K562 (cell line): ENCODE measurements around the gene NMB. TPM values are rescaled to one million over a fixed set of nuclear protein-coding genes. Genes with fewer than 3 reads are reported as not detected.

Experiments
- ATAC-seq: fragments of 200-7000 bp; cut with Tn5 transposase; 3 replicates; pipeline ENCODE4 v1.9.1; 2020; ENCODE audit warnings: moderate library complexity
- BruUV-seq: library from RNA; stranded (reverse); fragments of 400-500 nt; replicated peaks from 2 replicates; lab custom pipeline; 2021; lab: Mats Ljungman, UMichigan
- CTCF ChIA-PET: fragments of 300-600 bp; formaldehyde crosslinking; extraction: SDS; loops from one replicate; lab custom pipeline; 2021; ENCODE audit warnings: low intra/inter-chr PET ratio; lab: Yijun Ruan, JAX
- POLR2A ChIA-PET: fragments of 300-600, 350-650 bp; sonication (Branson Sonifier 250); formaldehyde crosslinking; extraction: SDS; loops from one replicate; lab custom pipeline; 2021; ENCODE audit warnings: antibody characterized with exemption, inconsistent platforms; lab: Yijun Ruan, JAX
- DNase-seq, 4 experiments: peaks; one replicate each; pipeline versions ENCODE4 v3.0.0 to v3.0.0-alpha.2; 2011 to 2018; ENCODE audit warnings: low spot score in 3 of 4, mixed read lengths in 3 of 4; ENCODE audit errors: extremely low read depth in 1 of 4
- FAIRE-seq: peaks from 2 replicates; lab custom pipeline; 2011; peaks lifted over from hg19 to GRCh38; lab: Jason Lieb, UNC
- H2AFZ ChIP-seq: 2 replicates; pipeline ENCODE4 v1.6.0; 2011; ENCODE audit warnings: low read depth, low read length, control low read depth, inconsistent platforms
- H3K27ac ChIP-seq: fragments of 200-600 bp; 3 replicates; pipeline ENCODE4 v1.8.0; 2011; ENCODE audit warnings: low read depth, mild to moderate bottlenecking, control low read depth, inconsistent platforms, low read length, moderate library complexity, mixed read lengths; ENCODE audit errors: extremely low read depth
- H3K27me3 ChIP-seq, 2 experiments: fragments of 300-600 bp in 1 of 2; 2 replicates in 1 of 2; 3 replicates in 1 of 2; pipeline versions ENCODE4 v1.6.0 to v1.8.0; 2011; ENCODE audit warnings: inconsistent platforms in 2 of 2, low read length in 2 of 2, mild to moderate bottlenecking in 1 of 2, mixed read lengths in 1 of 2, moderate library complexity in 1 of 2; ENCODE audit not compliant: control insufficient read depth in 2 of 2, insufficient read depth in 2 of 2
- H3K36me3 ChIP-seq: fragments of 300-600 bp; 3 replicates; pipeline ENCODE4 v1.8.0; 2011; ENCODE audit warnings: mild to moderate bottlenecking, low read length, inconsistent platforms; ENCODE audit not compliant: control insufficient read depth, insufficient read depth
- H3K4me1 ChIP-seq, 2 experiments: fragments of 200-600 bp in 1 of 2; replicated peaks in 1 of 2; 2 replicates in 1 of 2; 3 replicates in 1 of 2; pipeline versions ENCODE4 v1.5.1 to v1.8.0; 2011; ENCODE audit warnings: inconsistent platforms in 2 of 2, low read length in 2 of 2, mild to moderate bottlenecking in 1 of 2, mixed read lengths in 1 of 2, moderate library complexity in 1 of 2; ENCODE audit not compliant: control insufficient read depth in 2 of 2, insufficient read depth in 2 of 2
- H3K4me2 ChIP-seq: 2 replicates; pipeline ENCODE4 v1.6.1; 2011; ENCODE audit warnings: low read length, control low read depth, inconsistent platforms, mixed read lengths; ENCODE audit not compliant: insufficient read depth
- H3K4me3 ChIP-seq: fragments of 200-600 bp; sonication (generic), shearing (Covaris generic); 2 replicates; pipeline ENCODE4 v1.5.1; 2016; ENCODE audit warnings: control low read depth, inconsistent platforms
- H3K79me2 ChIP-seq: fragments of 200-600 bp; 3 replicates; pipeline ENCODE4 v1.8.0; 2011; ENCODE audit warnings: low read length, inconsistent platforms; ENCODE audit not compliant: control insufficient read depth, insufficient read depth
- H3K9ac ChIP-seq, 2 experiments: 2 replicates each; pipeline versions ENCODE4 v1.6.0 to v1.6.1; 2011; ENCODE audit warnings: low read depth in 2 of 2, low read length in 2 of 2, control low read depth in 1 of 2, inconsistent platforms in 1 of 2, mild to moderate bottlenecking in 1 of 2, mixed read lengths in 1 of 2; ENCODE audit not compliant: insufficient read depth in 1 of 2
- H3K9me1 ChIP-seq: one replicate; pipeline ENCODE4 v1.6.0; 2011; ENCODE audit warnings: inconsistent platforms, mild to moderate bottlenecking, low read length, moderate library complexity; ENCODE audit not compliant: control insufficient read depth, insufficient read depth
- H3K9me3 ChIP-seq: replicated peaks from 2 replicates; pipeline ENCODE4 v1.5.1; 2011; ENCODE audit warnings: low read depth, low read length, inconsistent platforms; ENCODE audit not compliant: control insufficient read depth, insufficient read depth
- H4K20me1 ChIP-seq: replicated peaks from 2 replicates; pipeline ENCODE4 v1.6.1; 2011; ENCODE audit warnings: low read length, inconsistent platforms, mixed read lengths; ENCODE audit not compliant: control insufficient read depth, insufficient read depth
- FOXA3 ChIP-seq, 2 experiments: fragments of 450-650 bp in 1 of 2; sonication (generic) in 1 of 2; formaldehyde crosslinking; IDR thresholded peaks in 1 of 2; conservative IDR thresholded peaks in 1 of 2; 2 replicates each; pipeline versions ENCODE4 v1.4.0 to v1.8.0; 2020 to 2022; ENCODE audit warnings: mild to moderate bottlenecking in 2 of 2, missing genetic modification reagents in 1 of 2
- FOXJ3 ChIP-seq: sonication (generic); formaldehyde crosslinking; IDR thresholded peaks from 2 replicates; pipeline ENCODE4 v1.4.0; 2020; ENCODE audit warnings: mild to moderate bottlenecking, missing genetic modification reagents
- GABPA ChIP-seq: fragments of 200-800 bp; sonication (Bioruptor generic); conservative IDR thresholded peaks from 2 replicates; pipeline ENCODE4 v1.6.1; 2016; ENCODE audit warnings: low read depth, missing genetic modification characterization, missing compliant biosample characterization
- SPI1 ChIP-seq: IDR thresholded peaks from 2 replicates; pipeline ENCODE4 v1.6.1; 2011; ENCODE audit warnings: low read depth, low read length, control low read depth, borderline replicate concordance
- ZNF717 ChIP-seq: fragments of 250-450 bp; sonication (Bioruptor Pico); IDR thresholded peaks from 2 replicates; pipeline ENCODE4 v1.5.0; 2021
- WGBS: fragments of 100-300 bp; shearing (Covaris generic); methylation state at CpG from one replicate; pipeline ENCODE4 v1.1.6; 2016; ENCODE audit warnings: low coverage, mixed read lengths; ENCODE audit not compliant: insufficient coverage; ENCODE audit errors: missing lambda C conversion rate; 5-methylcytosine and 5-hydroxymethylcytosine counted together
- in situ Hi-C: fragments of 300-500 bp; cut with MboI; formaldehyde crosslinking; loops from 4 replicates; pipeline ENCODE4 v1.15.0; 2018; ENCODE audit warnings: inconsistent platforms, mixed read lengths
- intact Hi-C: fragments of 100-400 bp; cut with micrococcal nuclease; formaldehyde crosslinking; loops from 2 replicates; pipeline ENCODE4 v1.14.2; 2022
- polyA plus RNA-seq, 8 experiments: library from polyadenylated mRNA; depleted of rRNA in 4 of 8; stranded (reverse) in 5 of 8; unstranded in 3 of 8; fragments of >200 nt; fragmentation: Nextera tagmentation in 2 of 8; fragmentation: Illumina TruSeq in 1 of 8; extraction: Ambion mirVana in 2 of 8; extraction: Trizol in 1 of 8; gene quantifications; 2 replicates each; pipeline versions ENCODE4 v1.2.1 to v1.2.3, GENCODE V29; 2011 to 2014; ENCODE audit warnings: inconsistent platforms in 1 of 8, missing spikeins in 1 of 8
- total RNA-seq, 7 experiments: library from RNA; depleted of rRNA in 6 of 7; stranded (reverse); fragments of >200 nt in 6 of 7; fragmentation: Illumina TruSeq in 2 of 7; extraction: Trizol in 2 of 7; gene quantifications; 2 replicates each; pipeline versions ENCODE4 v1.2.1 to v1.2.3, GENCODE V29; 2011 to 2021; ENCODE audit warnings: low replicate concordance in 1 of 7

Gene NMB
- total and polyA plus RNA-seq, 9 of the 15 experiments (the other 6 are each of a cell fraction or from before 2014, with no cell fraction given) = 0.06 to 0.16 (median 0.09) TPM; not detected in 5

DNA sequence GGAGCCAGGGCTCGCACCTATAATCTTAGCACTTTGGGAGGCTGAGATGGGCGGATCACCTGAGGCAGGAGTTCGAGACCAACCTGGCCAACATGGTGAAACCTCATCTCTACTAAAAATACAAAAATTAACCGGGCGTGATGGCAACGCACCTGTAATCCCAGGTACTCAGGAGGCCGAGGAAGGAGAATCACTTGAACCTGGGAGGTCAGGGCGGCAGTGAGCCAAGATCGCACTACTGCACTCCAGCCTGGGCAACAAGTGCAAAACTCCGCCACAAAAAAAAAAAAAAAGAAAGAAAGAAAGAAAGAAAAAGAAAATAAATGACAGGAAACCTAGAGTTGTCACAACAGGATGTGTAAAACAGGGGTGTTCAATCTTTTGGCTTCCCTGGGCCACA is 3.0 kb upstream of the NMB start:
- no TSS peak for BruUV-seq
- DNase-seq (no peak), ATAC-seq (no peak), FAIRE-seq (no peak)
- 91% methylated on average over 9 of the region's 10 CpGs for WGBS
- ChIA-PET POLR2A (interaction anchor here (0.9 kb wide), 1 partner anchor 43 kb away, joined by 3 read pairs; no protein-coding TSS in a partner anchor), CTCF (no interaction called here)
- no peak overlapping the region for H3K4me2 ChIP-seq
- in situ Hi-C loops (no loop called here), intact Hi-C loops (no loop called here)
- no peaks in the 10 kb centered on the region for H3K79me2 ChIP-seq
- H3K4me3 ChIP-seq = no peak overlapping the region
- H3K9me1 ChIP-seq = no peaks in the 10 kb centered on the region
- no peaks in the 10 kb centered on the region for H3K27me3 ChIP-seq
- H3K27ac ChIP-seq = no peak overlapping the region
- H3K36me3 ChIP-seq = peaks cover 15% of the 10 kb centered on the region; the same call in 2 of the 3 replicates
- H4K20me1 ChIP-seq = no peaks in the 10 kb centered on the region
- H2AFZ ChIP-seq = no peak overlapping the region
- TF ChIP-seq SPI1 = no peak
- TF ChIP-seq FOXJ3 (CRISPR knock-in tag) = no peak
- no peak for TF ChIP-seq GABPA (tag)
- TF ChIP-seq ZNF717 (CRISPR knock-in tag) = no peak
- TF ChIP-seq FOXA3 (CRISPR knock-in tag; conservative IDR thresholded peaks at IDR 0.05 in 1 of 2, IDR thresholded peaks at IDR 0.05 in 1 of 2) = no peak
- H3K9ac ChIP-seq = no peak overlapping the region
- peaks cover 0 to 5% of the 10 kb centered on the region in 2 experiments; a peak in 2 of 5 replicates for H3K4me1 ChIP-seq
- no peaks in the 10 kb centered on the region for H3K9me3 ChIP-seq
